K562 treated with DMSO at 1 percent for 24 hours (cell line): ENCODE measurements around the gene RCOR1. TPM values are rescaled to one million over a fixed set of nuclear protein-coding genes. Genes with fewer than 3 reads are reported as not detected.

Experiments used
- total RNA-seq: library from RNA; unstranded; fragments of 300-600 nt; gene quantifications from 2 replicates; pipeline ENCODE4 v1.2.3, GENCODE V29; 2022; ENCODE audit warnings: low read depth; ENCODE audit not compliant: insufficient read depth

The RCOR1 gene
- total RNA-seq = 19.3 and 21.5 TPM in 2 replicates

GRCh38 chr14:102591944-102592762 lies at the start of gene RCOR1:
Gene RCOR1, plus strand, starts transcription at chr14:102592649. Its CDS starts 238 bp downstream, at chr14:102592887.

GRCh38 chr14:102776761-102777710 lies 184.6 kb downstream of the RCOR1 start, which contains the start of gene TRAF3:
Gene TRAF3, plus strand, starts transcription at chr14:102777449. Its CDS starts 92,753 bp downstream, at chr14:102870202.

Other genes starting within 250 kb of the RCOR1 start
- gene CINP, start 229.8 kb upstream of the RCOR1 start, total RNA-seq = 44.1 and 47.8 TPM in 2 replicates
- gene TECPR2, start 229.7 kb upstream of the RCOR1 start, total RNA-seq = 5.2 and 5.3 TPM in 2 replicates
- gene ANKRD9, start 82.9 kb upstream of the RCOR1 start, total RNA-seq = 64.4 and 87.9 TPM in 2 replicates
- gene TRAF3, start 184.8 kb downstream of the RCOR1 start, total RNA-seq = 10.7 and 11.8 TPM in 2 replicates